ENCODE data around the gene TTC34. TPM values are rescaled to one million over a fixed set of nuclear protein-coding genes. Genes with fewer than 3 reads are reported as not detected.
"Not testable (repeated sequence)": the region's sequence is repeated elsewhere in the genome, so short reads cannot be mapped to it uniquely, and the experiment has no call there.

The TTC34 gene
- polyA plus RNA-seq, 1 of the 3 experiments (the other 2 are of a cell fraction): 0.16 TPM

DNA sequence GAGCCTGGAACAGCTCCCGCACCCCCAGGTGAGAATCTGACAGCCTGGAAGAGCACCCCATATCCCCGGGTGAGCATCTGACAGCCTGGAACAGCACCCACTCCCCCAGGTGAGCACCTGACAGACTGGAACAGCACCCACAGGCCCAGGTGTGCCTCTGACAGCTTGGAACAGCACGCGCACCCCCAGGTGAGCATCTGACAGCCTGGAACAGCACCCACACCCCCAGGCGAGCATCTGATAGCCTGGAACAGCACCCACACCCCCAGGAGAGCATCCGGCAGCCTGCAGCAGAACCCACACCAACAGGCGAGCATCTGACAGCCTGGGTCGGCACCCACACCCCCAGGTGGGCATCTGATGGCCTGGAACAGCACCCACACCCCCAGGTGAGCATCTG is 141.7 kb downstream of the TTC34 start:
- not testable (repeated sequence) for H3K79me2 ChIP-seq (ENCODE audit: insufficient read depth); H3K4me2 ChIP-seq
- WGBS (ENCODE audit: low lambda C conversion rate): 4% methylated on average over 5 of the region's 8 CpGs

DNA sequence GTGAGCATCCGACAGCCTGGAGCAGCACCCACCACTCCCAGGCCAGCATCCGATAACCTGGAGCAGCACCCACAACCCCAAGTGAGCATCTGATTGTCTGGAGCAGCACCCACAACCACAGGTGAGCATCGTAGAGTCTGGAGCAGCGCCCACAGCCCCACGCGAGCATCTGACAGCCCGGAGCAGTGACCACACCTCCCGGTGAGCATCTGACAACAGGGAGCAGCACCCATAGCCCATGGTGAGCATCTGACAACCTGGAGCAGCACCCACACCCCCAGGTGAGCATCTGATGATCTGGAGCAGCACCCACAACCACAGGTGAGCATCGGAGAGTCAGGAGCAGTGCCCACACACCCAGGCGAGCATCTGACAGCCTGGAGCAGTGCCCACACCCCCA is 143.6 kb downstream of the TTC34 start:
- H3K9ac ChIP-seq; H3K27me3 ChIP-seq (ENCODE audit: insufficient read depth); H4K20me1 ChIP-seq (ENCODE audit: insufficient read depth); H3K36me3 ChIP-seq (replicated peaks in 1 of 2; ENCODE audit: control insufficient read depth in 1 of 2, insufficient read depth in 2 of 2, low read length in 1 of 2); H3K9me2 ChIP-seq; H3K4me1 ChIP-seq (ENCODE audit: control insufficient read depth in 1 of 2, insufficient read depth in 2 of 2, low read depth in 1 of 2, low read length in 1 of 2); H3K27ac ChIP-seq (ENCODE audit: low read depth in 2 of 2, low read length in 1 of 2); POLR2A ChIA-PET; H3F3A ChIP-seq (replicated peaks; ENCODE audit: insufficient read depth); H3K4me3 ChIP-seq (ENCODE audit: low read depth in 2 of 2, low read length in 1 of 2); CTCF ChIA-PET; DNase-seq; H3K79me2 ChIP-seq (ENCODE audit: insufficient read depth); H3K9me3 ChIP-seq; H2AFZ ChIP-seq (ENCODE audit: low read depth); H3K4me2 ChIP-seq: not testable (repeated sequence)
- 3% methylated on average over 5 of the region's 10 CpGs for WGBS (ENCODE audit: low lambda C conversion rate)

More for the DNA sequence above, 141.7 kb downstream of the TTC34 start:
- DNase-seq; CTCF ChIA-PET; H3K4me3 ChIP-seq (ENCODE audit: low read depth in 2 of 2, low read length in 1 of 2); H3K4me1 ChIP-seq (ENCODE audit: control insufficient read depth in 1 of 2, insufficient read depth in 2 of 2, low read depth in 1 of 2, low read length in 1 of 2); H3K9me2 ChIP-seq; H3K27ac ChIP-seq (ENCODE audit: low read depth in 2 of 2, low read length in 1 of 2); H3K27me3 ChIP-seq (ENCODE audit: insufficient read depth); H2AFZ ChIP-seq (ENCODE audit: low read depth); H3F3A ChIP-seq (replicated peaks; ENCODE audit: insufficient read depth); H3K9me3 ChIP-seq; POLR2A ChIA-PET; H3K9ac ChIP-seq; H4K20me1 ChIP-seq (ENCODE audit: insufficient read depth); H3K36me3 ChIP-seq (replicated peaks in 1 of 2; ENCODE audit: control insufficient read depth in 1 of 2, insufficient read depth in 2 of 2, low read length in 1 of 2): not testable (repeated sequence)

DNA sequence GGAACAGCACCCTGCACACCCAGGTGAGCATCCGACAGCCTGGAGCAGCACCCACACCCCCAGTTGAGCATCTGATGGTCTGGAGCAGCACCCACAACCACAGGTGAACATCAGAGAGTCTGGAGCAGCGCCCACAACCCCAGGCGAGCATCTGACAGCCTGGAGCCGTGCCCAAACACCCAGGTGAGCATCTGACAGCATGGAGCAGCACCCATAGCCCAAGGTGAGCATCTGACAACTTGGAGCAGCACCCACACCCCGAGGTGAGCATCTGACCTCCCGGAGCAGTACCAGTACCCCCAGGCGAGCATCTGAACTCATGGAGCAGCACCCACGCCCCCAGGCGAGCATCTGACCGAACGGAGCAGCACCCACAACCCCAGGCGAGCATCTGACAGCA is 144.4 kb downstream of the TTC34 start:
- H4K20me1 ChIP-seq (ENCODE audit: insufficient read depth); H3K4me2 ChIP-seq; H3K9ac ChIP-seq; POLR2A ChIA-PET; H3F3A ChIP-seq (replicated peaks; ENCODE audit: insufficient read depth); H3K4me3 ChIP-seq (ENCODE audit: low read depth in 2 of 2, low read length in 1 of 2); H3K9me2 ChIP-seq; H3K4me1 ChIP-seq (ENCODE audit: control insufficient read depth in 1 of 2, insufficient read depth in 2 of 2, low read depth in 1 of 2, low read length in 1 of 2); H3K79me2 ChIP-seq (ENCODE audit: insufficient read depth); H3K9me3 ChIP-seq; H2AFZ ChIP-seq (ENCODE audit: low read depth); CTCF ChIA-PET; DNase-seq; H3K36me3 ChIP-seq (replicated peaks in 1 of 2; ENCODE audit: control insufficient read depth in 1 of 2, insufficient read depth in 2 of 2, low read length in 1 of 2); H3K27me3 ChIP-seq (ENCODE audit: insufficient read depth); H3K27ac ChIP-seq (ENCODE audit: low read depth in 2 of 2, low read length in 1 of 2): not testable (repeated sequence)
- WGBS (ENCODE audit: low lambda C conversion rate): 0% methylated on average over 1 of the region's 12 CpGs

DNA sequence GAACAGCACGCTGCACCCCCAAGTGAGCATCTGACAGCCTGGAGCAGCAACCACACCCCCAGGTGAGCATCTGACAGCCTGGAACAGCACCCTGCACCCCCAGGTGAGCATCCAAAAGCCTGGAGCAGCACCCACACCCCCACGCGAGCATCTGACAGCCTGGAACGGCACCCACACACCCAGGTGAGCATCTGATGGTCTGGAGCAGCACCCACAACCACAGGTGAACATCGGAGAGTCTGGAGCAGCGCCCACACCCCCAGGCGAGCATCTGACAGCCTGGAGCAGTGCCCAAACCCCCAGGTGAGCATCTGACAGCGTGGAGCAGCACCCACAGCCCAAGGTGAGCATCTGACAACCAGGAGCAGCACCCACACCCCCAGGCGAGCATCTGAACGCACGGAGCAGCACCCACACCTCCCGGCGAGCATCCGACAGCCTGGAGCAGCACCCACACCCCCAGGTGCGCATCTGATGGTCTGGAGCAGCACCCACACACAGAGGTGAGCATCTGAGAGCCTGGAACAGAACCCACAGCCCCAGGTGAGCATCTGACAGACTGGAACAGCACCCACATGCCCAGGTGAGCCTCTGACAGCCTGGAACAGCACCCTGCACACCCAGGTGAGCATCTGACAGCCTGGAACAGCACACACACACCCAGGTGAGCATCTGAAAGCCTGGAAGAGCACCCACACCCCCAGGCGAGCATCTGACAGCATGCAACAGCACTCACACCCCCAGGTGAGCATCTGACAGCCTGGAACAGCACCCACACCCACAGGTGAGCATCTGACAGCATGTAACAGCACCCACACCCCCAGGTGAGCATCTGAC is 145.7 kb downstream of the TTC34 start:
- H4K20me1 ChIP-seq (ENCODE audit: insufficient read depth); CTCF ChIA-PET; H3K9me3 ChIP-seq; H2AFZ ChIP-seq (ENCODE audit: low read depth); H3F3A ChIP-seq (replicated peaks; ENCODE audit: insufficient read depth); H3K36me3 ChIP-seq (replicated peaks in 1 of 2; ENCODE audit: control insufficient read depth in 1 of 2, insufficient read depth in 2 of 2, low read length in 1 of 2); H3K9ac ChIP-seq; H3K4me2 ChIP-seq; POLR2A ChIA-PET; H3K4me1 ChIP-seq (ENCODE audit: control insufficient read depth in 1 of 2, insufficient read depth in 2 of 2, low read depth in 1 of 2, low read length in 1 of 2); H3K4me3 ChIP-seq (ENCODE audit: low read depth in 2 of 2, low read length in 1 of 2); H3K27ac ChIP-seq (ENCODE audit: low read depth in 2 of 2, low read length in 1 of 2); H3K27me3 ChIP-seq (ENCODE audit: insufficient read depth); H3K9me2 ChIP-seq; DNase-seq; H3K79me2 ChIP-seq (ENCODE audit: insufficient read depth): not testable (repeated sequence)
- 3% methylated on average over 16 of the region's 16 CpGs for WGBS (ENCODE audit: low lambda C conversion rate)

DNA sequence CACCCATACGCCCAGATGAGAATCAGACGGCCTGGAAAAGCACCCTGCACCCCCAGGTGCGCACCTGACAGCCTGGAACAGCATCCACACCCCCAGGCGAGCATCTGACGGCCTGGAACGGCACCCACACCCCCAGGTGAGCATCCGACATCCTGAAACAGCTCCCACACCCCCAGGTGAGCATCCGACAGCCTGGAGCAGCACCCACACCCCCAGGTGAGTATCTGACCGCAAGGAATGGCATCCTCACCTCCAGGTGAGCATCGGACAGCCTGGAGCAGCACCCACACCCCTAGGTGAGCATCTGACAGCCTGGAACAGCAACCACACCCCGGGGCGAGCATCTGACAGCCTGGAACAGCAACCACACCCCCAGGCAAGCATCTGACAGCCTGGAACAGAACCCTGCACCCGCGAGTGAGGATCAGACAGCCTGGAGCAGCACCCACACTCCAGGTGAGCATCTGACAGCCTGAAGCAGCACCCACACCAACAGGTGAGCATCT is 147.0 kb downstream of the TTC34 start:
- H3K27me3 ChIP-seq (ENCODE audit: insufficient read depth); H3K79me2 ChIP-seq (ENCODE audit: insufficient read depth); POLR2A ChIA-PET; H3K4me1 ChIP-seq (ENCODE audit: control insufficient read depth in 1 of 2, insufficient read depth in 2 of 2, low read depth in 1 of 2, low read length in 1 of 2); H3F3A ChIP-seq (replicated peaks; ENCODE audit: insufficient read depth); H3K36me3 ChIP-seq (replicated peaks in 1 of 2; ENCODE audit: control insufficient read depth in 1 of 2, insufficient read depth in 2 of 2, low read length in 1 of 2); CTCF ChIA-PET; DNase-seq; H3K27ac ChIP-seq (ENCODE audit: low read depth in 2 of 2, low read length in 1 of 2); H3K4me3 ChIP-seq (ENCODE audit: low read depth in 2 of 2, low read length in 1 of 2); H2AFZ ChIP-seq (ENCODE audit: low read depth); H3K9me3 ChIP-seq; H4K20me1 ChIP-seq (ENCODE audit: insufficient read depth); H3K9me2 ChIP-seq; H3K9ac ChIP-seq; H3K4me2 ChIP-seq: not testable (repeated sequence)
- WGBS (ENCODE audit: low lambda C conversion rate): 2% methylated on average over 14 of the region's 14 CpGs

DNA sequence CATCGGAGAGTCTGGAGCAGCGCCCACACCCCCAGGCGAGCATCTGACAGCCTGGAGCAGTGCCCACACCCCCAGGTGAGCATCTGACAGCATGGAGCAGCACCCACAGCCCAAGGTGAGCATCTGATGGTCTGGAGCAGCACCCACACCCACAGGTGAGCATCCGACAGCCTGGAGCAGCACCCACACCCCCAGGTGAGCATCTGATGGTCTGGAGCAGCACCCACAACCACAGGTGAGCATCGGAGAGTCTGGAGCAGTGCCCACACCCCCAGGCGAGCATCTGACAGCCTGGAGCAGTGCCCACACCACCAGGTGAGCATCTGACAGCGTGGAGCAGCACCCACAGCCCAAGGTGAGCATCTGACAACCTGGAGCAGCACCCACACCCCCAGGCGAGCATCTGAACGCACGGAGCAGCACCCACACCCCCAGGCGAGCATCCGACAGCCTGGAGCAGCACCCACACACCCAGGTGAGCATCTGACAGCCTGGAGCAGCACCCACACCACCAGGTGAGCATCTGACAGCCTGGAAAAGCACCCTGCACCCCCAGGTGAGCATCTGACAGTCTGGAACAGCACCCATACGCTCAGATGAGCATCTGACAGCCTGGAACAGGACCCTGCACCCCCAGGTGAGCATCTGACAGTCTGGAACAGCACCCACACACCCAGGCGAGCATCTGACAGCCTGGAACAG is 147.6 kb downstream of the TTC34 start:
- H3K36me3 ChIP-seq (replicated peaks in 1 of 2; ENCODE audit: control insufficient read depth in 1 of 2, insufficient read depth in 2 of 2, low read length in 1 of 2); H2AFZ ChIP-seq (ENCODE audit: low read depth); H3K27ac ChIP-seq (ENCODE audit: low read depth in 2 of 2, low read length in 1 of 2); H3K4me2 ChIP-seq; H3K27me3 ChIP-seq (ENCODE audit: insufficient read depth); H3F3A ChIP-seq (replicated peaks; ENCODE audit: insufficient read depth); H3K9me2 ChIP-seq; H4K20me1 ChIP-seq (ENCODE audit: insufficient read depth); H3K9me3 ChIP-seq; H3K4me1 ChIP-seq (ENCODE audit: control insufficient read depth in 1 of 2, insufficient read depth in 2 of 2, low read depth in 1 of 2, low read length in 1 of 2); H3K79me2 ChIP-seq (ENCODE audit: insufficient read depth); H3K4me3 ChIP-seq (ENCODE audit: low read depth in 2 of 2, low read length in 1 of 2); CTCF ChIA-PET; DNase-seq; H3K9ac ChIP-seq; POLR2A ChIA-PET: not testable (repeated sequence)
- WGBS (ENCODE audit: low lambda C conversion rate): 1% methylated on average over 14 of the region's 14 CpGs
